OCI-M2 (cell line): ENCODE measurements around the gene CTNNA2.

ENCODE experiments used
- DNase-seq: peaks from one replicate; lab custom pipeline; 2025; ENCODE audit not compliant: unreplicated experiment; lab: John Stamatoyannopoulos, UW

Gene CTNNA2

DNA sequence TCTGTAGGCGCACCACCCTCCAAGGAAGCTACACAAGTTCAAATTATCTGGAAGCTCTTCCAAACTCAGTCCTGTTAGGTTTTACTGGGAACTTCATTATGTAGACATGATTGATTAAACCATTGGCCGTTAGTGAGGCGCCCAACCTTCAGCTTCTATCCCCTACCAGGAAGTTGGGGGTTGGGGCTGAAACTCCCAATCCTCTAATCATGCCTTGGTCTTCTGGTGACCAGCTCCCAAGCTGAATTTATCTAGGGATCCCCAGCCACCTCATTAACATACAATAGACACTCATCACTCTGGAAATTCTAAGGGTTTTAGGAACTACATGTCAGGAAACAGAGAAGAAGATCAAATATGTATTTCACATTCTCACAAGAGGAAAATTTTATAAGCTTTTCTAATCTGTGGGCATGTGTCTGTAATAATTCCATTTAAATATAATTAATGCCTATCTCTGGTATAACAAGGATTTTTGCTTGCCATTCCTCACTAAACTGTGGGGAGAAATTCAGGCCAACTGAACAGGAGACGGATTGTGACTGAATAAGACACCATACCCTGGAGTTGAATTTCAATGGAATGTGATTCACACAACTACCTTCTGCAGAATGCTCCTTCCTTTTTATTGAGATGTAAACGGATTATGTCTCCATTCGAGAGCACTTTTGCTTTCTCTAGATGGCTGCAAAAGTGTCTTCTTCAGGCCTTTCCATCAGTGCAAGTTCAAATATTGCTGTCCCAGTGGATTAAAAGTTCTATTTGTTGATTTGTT is 463.1 kb downstream of the CTNNA2 start:
- no peak for DNase-seq

DNA sequence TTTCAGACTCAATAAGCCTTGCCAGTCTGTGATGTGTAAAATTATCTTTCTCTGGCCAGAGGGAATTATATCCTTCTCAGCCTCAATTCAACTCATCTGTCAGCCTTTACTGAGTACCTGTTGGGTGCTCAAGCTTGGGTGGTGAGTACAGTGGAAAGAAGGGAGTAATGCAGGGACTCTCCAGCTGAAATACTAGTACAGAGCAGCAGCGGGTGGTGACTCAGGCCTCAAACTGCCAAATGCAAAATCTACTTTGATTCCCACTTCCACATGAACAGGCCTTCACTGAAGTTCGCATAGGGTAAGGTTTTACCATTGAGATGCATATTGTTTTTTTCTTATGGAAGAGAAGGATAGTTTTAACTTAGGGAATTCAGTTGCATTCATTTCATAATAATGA is 464.9 kb downstream of the CTNNA2 start:
- no peak for DNase-seq

DNA sequence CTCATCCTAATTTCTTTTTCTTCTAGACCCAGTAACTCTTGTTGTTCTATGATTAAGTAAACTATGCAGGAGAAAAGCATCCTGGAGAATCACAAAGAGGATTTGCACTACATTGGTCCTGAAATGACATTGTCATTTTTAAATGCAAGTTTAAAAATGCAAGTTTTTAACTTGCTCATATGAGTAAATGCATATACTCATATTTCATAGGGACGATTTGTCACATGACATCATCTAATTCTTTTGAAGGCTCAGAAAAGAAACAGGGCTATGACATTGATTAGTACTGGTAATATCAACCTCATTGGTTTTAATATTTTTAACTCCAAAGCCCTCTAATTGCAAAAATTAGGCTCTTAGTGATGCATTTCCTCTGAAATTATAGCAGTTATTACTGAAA is 467.3 kb downstream of the CTNNA2 start:
- DNase-seq: no peak

DNA sequence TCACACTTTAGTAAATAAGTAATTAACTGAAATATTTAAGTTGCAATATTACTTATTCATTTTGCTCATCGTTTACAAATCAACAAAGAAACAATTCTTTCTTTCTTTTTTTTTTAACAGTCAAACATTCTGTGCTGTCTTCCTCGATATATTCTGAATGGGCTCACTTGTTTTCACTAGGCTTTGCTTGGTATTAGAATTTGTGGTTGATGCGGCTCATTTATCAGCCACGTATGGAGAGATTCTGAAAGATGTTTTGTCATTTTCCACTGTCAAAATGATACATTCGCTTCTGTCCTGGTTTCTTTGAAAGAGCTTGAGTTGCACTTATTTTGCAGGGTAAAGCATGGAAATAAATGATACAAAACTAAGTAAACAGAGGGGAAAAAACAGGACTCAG is 468.0 kb downstream of the CTNNA2 start:
- no peak for DNase-seq

DNA sequence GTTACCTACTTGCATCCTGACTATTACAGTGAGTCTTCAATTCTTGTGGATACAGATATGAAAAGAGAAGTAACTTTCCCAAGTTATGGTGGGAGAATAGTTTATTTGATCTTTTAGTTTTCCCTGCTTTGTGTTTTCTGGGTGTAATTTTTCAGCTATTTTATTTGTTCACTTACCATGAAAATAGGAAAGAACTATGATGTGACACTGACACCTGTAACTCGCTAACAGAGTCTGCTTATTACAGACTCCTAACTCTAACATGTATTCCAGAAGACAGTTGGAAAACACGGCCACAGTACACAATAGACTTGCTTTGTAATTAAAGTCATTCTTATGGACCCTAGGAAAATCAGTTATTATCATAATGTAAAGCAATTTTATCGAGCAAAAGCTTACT is 468.5 kb downstream of the CTNNA2 start:
- no peak for DNase-seq

DNA sequence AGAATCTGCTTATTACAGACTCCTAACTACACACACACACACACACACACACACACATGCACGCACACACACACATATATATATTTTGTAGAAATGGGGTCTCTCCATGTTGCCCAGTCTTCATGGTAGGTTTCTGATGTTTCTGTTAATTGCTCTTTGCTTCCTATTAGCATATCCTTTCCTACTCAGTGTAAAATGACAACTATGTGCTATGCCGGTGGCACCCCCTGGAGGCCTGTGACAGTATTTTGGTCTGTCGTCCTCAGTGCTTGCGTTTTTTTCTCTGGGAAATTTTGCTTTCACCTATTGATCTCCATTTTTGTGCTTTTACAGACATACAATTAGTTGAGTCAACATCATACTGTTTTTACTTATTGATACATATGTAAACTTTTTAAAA is 469.6 kb downstream of the CTNNA2 start:
- no peak for DNase-seq

DNA sequence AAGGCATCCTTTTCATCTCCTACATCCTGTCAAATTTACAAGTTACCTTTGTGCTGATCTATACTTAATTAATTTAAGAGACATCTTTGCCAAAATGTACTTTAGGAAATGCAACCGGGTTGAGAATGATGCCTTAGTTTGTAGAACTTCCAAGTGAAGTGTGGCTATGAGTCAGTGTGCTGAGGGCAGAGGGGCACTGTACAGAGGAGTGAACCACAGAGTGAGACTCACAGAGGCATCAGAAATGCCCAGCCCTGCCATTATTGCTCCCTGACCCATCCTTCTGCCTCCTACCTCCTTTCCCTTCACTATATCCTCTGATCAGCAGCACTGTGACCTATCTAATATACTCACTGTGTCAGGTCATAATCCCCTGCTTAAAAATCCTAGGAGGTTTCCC is 471.6 kb downstream of the CTNNA2 start:
- no peak for DNase-seq

DNA sequence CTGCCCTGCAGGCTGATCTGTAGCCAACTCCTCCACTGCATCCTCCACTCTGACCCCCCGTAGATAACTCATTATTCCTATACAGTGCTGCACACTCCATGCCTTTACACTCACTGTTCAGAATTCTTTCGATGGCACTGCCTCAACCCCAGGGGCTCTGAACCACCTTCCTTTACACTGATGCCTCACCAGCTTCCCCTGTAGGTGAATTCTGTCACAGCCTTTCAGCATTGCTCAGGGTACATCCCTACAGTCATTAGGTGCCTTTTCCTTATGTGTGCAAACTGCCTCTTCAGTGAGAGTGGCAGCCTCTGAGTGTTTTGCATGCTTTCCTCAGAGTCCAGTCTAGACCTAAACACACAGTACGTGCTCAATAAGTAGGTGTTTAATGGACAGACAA is 472.3 kb downstream of the CTNNA2 start:
- no peak for DNase-seq

DNA sequence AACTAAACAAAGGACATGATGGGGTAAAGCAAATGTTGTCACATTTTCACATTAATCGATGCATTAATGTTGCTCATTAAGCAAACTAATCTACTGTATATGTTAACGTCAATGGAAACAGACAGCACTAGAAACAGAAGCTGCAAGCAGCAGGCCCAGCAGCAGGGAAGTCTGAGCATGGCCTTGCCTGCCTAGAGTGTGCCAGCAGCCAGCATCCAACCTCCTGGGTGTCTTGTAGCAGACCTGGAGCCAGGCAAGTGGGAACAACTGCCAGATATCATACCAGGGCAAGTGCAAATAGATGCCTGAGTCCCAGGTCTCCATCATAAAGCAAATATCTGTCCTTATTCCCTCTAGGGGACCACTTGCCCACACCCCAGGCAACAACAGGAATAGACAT is 472.7 kb downstream of the CTNNA2 start:
- no peak for DNase-seq

DNA sequence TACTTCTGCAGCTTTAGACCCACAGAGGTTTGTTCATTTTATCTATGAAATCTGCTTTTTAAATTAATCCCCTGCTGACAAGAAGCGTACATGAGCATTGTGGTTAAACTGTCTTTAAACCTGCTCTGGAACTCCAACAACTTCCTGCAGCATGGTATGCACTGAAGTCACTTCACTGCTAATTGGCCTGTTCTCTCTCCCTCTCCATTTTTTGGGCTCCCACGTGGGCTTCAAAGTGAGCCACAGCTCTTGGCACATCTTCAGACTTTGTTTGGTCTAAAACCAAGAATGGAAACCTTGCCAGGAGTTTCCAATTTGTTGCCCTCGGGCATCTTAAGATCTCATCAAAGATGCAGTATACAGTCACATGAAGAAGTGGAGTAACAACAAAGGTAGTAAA is 480.3 kb downstream of the CTNNA2 start:
- no peak for DNase-seq

DNA sequence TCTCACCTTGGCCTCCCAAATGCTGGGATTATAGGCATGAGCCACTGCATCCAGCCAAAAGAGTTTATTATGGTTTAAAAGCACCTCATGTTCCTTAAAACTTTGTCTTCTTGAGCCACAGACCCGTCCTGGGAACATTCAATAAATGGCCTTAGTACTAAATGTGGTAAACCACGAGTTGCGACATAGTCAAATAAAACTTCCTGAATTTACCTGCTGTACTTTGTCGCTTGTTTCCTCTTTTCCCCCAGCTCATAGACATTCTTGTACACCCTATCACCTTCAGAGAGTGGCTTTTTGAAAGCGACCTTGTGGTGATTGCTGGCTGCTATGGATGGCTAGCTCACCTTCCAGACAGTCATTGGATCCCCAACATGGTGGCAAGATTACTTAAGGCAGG is 481.3 kb downstream of the CTNNA2 start:
- no peak for DNase-seq

DNA sequence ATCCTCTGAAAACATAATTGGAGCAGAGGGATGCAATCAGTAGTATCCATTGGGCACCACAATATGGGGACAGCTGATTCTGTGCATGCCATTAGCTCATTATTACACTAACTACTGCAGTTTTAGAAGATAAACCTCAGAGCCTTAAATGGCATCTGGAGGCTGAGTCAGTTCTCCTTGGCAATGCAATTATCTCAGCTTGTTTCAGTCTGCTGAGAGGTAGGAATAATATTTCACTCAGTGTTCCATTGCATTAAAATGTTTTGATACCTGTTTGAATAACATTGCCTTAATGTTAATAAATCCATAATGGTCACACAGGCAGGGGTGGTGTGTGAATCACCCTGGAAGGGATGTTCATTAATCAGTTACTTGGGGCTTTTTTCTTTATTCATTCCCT is 482.1 kb downstream of the CTNNA2 start:
- DNase-seq: no peak

DNA sequence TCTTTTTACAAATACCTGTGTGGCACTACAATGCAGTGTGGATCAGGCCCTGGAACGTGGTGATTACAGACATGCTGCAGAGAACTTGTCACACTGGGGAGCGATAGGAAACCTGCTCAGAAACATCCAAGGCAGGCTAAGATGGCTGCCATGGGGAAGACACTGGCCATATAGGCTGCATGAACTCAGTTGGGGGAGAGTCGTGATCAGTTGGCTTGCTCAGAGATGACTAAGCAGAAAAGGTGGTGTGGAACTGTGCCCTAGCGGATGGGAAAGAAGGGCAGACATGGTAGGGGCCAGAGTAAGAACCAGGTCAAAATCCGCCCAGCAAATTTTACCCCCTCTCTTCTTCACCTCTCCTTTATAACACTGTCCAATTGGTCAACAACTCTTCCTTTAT is 483.9 kb downstream of the CTNNA2 start:
- no peak for DNase-seq

DNA sequence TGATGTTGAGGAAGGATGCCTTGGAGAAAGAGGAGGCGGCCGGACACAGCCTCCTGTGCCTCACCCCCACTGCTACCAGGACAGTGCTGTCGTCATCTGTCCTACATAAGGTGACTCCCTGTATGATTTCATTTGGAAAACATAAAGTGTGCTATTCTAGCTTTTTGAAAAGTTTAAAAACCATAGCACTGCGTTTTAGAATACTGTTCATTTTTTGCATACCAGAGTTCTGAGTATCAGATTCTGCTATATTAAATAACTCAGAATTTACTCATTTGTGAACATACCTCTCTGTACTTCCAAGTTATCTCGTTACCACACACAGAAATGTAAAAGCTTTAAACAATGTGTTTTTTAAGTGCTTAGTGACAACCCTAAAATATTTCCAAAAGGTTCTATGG is 488.9 kb downstream of the CTNNA2 start:
- no peak for DNase-seq

DNA sequence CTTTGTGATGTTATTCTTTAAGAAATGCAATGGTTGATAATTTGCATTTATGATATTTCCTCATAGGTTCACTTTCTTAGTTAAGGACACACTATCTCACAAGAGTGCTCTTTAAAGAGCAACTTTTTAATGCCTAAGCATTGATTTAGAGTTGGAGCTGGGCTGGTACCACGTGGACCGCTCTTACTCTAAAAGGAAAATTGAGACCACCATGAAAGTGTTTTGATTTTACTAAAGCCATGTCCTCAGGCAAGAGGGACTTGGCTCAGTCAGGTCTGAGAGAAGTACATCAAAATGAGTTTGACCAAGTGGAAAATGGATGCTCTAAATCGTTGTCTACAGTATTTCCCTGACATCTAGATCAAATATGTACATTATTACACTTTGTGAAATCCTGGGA is 489.3 kb downstream of the CTNNA2 start:
- no peak for DNase-seq

DNA sequence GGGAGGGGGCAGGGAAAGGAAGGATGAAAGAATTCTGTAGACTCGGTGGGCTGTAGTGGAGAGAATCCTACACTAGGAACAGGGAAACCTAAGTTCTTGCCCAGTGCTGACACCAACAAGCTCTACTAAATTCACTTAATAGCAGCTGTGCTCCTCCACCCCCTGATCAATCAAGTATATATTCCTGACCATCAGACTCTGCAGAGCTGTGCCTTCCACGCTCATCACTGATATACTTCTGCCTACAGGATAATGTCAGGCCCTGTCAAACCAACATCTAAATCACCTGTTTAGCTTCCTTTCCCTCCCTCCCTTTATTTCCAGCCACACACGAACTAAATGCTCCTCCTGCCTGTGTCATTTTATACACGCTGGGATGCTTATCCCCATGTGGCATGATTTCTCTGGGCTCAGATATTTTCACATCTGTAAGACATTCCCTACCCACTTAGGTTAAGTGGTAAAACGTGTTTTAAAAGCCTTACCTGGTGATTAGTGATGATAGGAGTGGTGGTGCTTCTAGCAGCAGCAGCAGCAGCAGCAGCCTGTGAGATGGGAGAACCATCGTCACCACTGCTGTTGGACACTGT is 489.8 kb downstream of the CTNNA2 start:
- no peak for DNase-seq

DNA sequence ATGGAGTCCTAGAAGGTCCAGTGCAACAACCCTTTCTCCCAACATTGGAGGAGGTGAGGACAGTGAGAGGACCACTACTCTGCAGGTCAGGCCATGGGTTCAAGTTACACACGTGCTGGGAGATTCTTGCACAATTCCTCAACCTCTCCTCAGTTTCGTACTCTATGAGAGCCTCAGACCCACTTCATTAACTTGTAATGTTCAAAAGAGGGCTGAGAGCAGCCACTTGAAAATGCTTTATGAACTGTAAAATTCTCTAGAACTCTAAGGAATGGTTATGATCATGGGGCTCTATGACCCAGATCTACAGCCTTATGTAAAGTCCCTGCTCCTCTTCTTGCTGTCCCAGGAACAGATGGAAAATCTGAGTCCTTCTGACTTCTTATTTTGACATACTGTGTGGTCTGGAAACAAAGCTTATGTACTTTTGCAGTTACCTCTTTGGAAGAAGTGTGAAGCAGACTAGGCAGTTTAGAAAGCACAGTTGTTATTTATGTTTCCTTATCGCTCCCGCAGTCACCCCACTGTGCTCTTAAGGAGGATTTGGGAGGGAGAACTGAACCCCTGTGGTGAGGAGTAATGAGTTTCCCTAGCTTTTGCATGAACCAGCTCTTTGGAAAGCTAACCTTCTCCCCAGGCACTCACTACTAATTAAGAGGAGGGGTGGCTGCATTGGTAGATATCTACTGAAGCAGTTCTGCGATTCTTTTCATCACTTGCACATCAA is 495.1 kb downstream of the CTNNA2 start:
- DNase-seq: no peak

DNA sequence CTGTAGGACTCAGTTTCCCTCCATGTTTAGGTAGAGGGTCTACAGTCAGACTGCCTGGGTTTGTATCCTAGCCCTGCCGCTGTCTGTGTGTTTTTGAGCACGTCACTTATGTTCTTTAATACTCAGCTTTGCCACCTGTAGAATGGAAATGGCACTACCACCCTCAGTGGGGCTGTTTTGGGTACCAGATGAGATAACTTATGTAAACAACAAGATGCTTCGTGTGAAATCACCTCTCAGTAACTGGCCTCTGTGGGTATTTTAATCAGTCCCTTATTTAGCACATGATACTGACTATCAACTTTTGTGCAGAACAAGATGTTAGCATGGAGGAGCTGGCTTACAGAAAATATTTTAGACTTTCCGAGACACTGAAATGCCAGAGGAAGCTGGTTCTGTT is 495.7 kb downstream of the CTNNA2 start:
- DNase-seq: no peak

DNA sequence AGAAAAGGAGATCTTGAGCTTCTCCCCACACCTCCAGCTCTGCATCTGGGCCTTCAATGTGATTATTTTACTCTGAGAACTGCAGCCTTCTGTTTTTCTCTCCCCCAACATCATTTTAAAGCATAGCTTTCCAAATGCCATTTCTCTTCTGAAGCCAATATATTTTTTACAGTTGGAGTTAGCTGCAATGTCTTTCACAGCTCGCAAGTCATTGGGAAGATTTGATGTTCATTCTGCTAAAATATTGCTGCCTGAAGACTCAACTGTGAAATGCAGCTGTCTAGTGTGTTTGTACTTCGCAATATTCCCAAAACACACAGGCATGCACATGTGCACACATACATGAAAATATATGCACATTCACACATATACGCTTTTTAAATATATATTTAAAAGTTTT is 496.4 kb downstream of the CTNNA2 start:
- no peak for DNase-seq

DNA sequence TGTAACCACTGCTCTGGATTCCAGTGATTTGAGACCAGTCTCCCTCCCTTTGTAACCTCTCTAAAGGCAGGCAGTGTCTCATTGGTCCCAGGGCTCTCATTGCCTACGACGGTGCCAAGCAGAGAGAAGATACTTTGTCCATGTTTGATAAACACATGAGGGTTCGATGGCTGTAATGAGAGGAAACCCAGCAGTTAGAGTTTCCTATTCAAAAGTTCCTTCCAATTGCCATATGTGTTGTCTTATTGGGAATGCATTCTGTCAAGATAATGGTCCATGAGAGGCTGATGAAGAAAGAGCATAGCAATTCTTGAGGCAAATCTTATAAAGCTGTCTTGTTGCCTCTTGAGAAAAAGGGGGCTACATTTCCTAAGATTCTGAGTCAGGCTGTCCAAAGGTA is 499.2 kb downstream of the CTNNA2 start:
- no peak for DNase-seq

DNA sequence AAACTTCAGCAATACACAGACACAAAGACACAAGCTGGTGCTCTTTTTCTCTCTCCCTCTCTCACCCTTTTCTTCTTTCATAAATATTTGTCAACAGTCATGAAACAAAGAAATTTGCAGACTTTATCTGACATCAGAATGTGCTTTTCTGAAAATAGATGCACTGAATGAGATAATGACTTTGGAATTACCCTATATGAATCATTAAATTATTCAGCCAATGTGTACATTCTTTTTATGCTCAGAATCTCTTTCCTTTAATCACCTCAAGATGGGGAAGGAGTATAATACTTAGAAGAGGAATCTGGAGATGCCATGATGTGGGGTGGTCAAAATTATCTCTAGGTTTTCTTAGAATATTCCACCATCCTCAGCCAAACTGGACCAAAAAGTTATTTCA is 501.8 kb downstream of the CTNNA2 start:
- no peak for DNase-seq

DNA sequence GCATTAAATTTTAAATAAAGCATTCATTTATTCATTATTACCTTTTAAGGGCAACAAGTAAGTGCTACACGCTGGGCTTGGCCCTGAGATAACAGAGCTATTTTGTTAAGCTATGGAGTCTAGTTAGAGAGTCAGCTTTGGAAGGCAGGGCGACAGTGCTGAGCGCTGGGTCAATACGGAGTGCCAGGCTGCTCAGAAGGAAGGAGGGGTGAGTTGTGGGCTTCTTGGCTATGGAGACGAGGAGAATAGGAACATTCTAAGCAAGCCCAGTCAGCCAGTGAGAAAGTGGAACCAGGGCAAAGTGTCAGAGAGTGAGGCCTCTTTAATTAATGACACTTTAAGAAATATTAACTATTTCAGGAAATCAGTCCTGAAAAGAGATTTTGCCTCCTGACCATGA is 503.3 kb downstream of the CTNNA2 start:
- no peak for DNase-seq
